NCI-H187 treated with DMSO at 0.1 percent for 48 hours (cell line): ENCODE data around the gene NAGLU.
"Not testable (repeated sequence)": the region's sequence is repeated elsewhere in the genome, so short reads cannot be mapped to it uniquely, and the experiment has no call there.

Source experiments
- DNase-seq: peaks from one replicate; lab custom pipeline; 2025; lab: John Stamatoyannopoulos, UW

The NAGLU gene

GRCh38 chr17:42521666-42522262 lies 14.3 kb upstream of the NAGLU start:
- DNase-seq = no peak

DNA sequence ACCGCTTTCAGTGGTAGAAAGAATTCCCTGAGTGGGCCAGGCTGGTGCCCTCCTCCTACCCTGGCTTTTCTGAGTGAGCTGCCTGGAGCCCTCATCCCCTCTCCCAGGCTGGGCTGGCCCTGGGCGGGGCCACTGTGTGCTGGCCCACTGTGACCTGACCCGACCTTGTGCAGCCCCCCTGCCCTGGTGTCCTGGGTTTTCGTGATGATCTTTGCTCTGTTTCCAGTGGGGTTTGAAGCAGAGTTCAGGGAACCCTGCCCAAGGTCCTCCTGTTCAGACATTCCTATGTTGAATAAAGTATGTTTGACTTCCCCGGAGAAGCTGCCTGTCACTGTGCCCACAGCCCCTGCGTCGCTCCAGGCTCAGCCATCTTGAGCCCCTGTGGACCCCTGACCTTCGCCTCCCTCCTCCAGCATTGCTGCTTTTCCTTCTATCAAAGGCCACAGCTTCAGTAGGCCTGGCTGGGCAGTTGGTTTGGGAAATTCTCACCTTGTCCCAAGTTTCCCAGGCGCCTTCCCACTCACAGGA lies 13.7 kb upstream of the NAGLU start:
- DNase-seq = no peak

DNA sequence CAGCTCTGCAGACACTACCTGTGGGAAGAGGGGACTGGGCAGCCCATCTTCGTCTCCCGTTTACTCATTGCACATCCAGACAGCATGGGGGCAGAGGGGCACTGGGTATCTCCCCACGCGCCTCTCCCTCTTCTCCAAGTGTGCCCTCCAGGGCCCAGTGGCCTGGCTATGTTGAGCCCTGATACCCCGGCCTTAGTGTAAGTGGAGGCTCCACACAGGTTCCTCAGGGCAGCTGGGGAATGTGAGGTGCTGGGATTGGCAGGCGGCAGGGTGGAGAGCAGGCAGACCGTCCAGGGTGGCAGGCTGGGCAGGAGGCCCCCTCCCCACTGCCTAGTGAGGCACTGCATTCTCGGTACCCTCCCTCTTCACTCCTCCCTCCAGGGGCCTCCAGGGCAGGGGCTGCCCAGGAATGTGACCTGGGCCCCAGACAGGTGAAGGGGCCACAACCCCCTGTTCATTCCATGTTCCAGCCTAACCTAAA lies 13.2 kb upstream of the NAGLU start:
- no peak for DNase-seq

DNA sequence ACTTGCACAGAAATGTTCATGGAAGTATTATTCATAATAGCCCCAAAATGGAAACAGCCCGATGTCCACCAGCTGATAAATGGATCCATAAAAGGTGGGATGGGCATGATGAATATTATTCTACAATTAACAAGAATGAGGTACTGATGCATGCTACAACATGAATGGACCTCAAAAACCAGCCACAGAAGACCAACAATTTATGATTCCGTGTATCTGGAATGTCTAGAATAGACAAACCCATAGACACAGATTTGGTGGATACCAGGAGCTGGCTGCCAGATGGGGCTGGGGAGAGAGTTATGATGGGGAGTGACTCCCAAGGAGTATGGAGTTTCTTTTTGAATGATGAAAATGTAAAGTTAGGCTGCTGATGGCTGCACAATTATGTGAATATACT lies 10.8 kb upstream of the NAGLU start:
- DNase-seq = no peak

DNA sequence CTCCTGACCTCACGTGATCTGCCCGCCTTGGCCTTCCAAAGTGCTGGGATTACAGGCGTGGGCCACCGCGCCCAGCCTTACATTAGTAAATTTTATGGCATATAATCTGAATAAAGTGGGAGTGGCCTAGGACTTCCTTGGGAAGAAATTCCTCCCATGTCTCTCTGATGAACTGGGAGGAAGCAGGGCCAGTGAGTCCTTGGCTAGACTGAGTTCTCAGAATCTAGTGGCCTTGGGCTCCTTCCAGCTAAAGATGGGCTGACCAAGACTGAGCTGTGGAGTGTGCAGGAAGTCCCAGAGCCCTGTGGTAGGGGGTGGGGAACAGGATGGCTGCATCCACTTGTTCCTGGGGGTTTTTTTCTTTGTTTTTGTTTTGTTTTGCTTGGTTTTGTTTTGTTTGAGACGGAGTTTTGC lies 10.0 kb upstream of the NAGLU start:
- no peak for DNase-seq

DNA sequence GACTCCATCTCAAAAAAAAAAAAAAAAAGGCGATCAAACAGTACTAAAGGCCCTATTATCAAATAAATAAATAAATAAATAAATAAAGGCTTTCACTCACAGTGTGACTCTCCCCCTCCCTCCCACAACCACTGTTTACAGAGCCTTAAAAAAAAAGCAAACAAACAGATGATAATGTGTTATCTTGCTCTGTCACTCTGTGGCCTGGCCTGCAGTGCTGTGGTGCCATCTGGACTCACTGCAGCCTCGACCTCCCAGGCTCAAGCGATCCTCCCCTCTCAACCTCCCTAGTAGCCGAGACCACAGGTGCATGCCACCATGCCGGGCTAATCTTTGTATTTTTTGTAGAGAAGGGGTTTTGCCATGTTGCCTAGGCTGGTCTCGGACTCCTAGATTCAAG lies 8.1 kb upstream of the NAGLU start:
- DNase-seq = no peak

GRCh38 chr17:42529061-42529460 lies 7.0 kb upstream of the NAGLU start:
- no peak for DNase-seq

- DNase-seq = no peak
These were observed 5.0 kb upstream of the NAGLU start for GRCh38 chr17:42530952-42531454.

DNA sequence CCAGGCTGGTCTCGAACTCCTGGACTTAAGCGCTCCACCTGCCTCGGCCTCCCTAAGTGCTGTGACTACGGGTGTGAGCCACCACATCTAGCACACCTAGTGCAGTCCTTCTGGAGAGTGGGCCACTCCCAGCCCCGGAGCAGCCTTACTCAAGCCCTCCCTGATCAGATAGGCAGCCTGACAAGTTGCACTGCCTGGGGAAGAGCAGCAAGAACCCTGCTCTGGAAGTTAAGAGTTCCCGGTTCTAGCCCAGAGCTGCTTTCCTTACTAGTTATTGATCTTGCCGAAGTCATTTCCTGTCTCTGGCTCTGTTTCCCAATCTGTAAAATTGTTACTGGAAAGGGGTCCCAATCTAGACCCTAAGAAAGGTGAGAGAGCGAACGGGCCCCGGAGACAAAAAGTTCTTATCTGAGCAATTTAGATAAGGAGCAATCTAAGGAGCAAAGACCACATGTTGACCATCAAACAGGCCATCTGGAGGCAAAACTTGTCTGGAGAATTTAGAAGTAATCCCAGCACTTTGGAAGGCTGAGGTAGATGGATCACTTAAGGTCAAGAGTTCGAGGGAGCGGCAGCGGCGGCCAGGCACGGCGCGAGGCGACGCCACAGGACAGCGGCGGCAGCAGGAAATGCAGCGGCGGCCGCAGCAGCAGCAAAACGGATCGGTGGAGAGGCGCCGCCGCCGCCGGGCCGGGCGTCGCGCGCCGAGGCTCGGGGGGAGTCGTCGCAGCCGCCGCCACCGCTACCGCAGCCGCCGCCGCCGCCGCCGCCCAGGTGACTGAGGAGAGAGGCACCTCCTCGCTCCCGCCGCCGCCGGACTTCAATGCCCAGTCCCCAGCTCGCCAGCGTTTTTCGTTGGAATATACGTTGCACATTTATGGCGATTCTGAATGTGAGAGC lies 4.3 kb upstream of the NAGLU start:
- no peak for DNase-seq

DNA sequence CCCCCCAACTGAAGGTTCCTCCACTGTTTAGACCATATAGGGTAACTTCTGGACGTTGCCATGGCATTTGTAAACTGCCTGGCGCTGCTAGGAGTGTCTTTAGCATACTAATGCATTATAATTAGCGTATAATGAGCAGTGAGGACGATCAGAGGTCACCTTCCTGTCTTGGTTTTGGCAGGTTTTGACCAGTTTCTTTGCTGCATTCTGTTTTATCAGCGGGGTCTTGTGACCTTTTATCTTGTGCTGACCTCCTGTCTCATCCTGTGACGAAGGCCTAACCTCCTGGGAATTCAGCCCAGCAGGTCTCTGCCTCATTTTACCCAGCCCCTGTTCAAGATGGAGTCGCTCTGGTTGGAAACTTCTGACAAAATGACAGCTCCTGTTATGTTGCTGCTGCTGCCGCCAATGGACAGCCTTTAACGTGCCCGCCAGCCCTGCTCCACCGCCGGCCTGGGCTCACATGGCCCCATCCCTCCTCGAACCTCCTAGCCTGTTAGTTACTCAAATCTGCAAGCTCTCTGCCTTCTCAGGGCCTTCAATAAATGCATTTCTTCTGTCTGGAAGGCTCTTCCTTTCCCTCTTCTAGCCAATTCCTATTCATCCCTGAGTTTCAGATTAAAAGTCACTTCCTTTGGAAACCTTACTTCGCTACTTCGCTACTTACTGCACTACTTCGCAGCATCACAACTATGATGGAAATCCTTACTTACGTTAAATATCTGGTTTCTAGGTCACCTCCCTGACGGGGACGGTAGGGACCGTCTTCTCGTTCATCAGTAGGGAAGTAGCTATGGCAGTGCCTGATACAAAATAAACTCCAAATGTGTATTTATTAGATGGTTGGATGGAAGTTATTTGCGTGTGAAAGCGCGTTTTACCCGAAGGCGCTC lies 640 bp upstream of the NAGLU start:
- DNase-seq = no peak

GRCh38 chr17:42536372-42537155 lies 523 bp downstream of the NAGLU start:
- no peak for DNase-seq

- DNase-seq = no peak
These were observed 1.2 kb downstream of the NAGLU start for GRCh38 chr17:42537156-42537805.

- DNase-seq = no peak
These were observed 1.9 kb downstream of the NAGLU start for GRCh38 chr17:42537826-42538451.

DNA sequence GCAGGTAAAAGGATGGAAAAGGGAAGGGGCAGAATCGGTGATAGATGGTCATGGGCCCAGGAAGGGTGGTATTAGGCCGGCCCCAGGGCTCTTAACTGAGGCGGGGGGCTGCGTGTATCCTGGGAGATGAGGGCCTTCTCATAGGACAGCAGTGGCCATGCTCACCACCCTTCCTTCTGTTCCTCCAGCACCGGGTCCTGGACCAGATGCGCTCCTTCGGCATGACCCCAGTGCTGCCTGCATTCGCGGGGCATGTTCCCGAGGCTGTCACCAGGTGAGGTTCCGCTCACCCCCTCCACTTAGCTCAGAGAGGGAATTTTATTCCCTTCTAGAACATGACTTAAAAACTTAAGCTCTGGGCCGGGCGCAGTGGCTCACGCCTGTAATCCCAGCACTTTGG lies 2.4 kb downstream of the NAGLU start:
- DNase-seq = no peak

GRCh38 chr17:42540558-42540957 lies 4.5 kb downstream of the NAGLU start:
- not testable (repeated sequence) for DNase-seq

DNA sequence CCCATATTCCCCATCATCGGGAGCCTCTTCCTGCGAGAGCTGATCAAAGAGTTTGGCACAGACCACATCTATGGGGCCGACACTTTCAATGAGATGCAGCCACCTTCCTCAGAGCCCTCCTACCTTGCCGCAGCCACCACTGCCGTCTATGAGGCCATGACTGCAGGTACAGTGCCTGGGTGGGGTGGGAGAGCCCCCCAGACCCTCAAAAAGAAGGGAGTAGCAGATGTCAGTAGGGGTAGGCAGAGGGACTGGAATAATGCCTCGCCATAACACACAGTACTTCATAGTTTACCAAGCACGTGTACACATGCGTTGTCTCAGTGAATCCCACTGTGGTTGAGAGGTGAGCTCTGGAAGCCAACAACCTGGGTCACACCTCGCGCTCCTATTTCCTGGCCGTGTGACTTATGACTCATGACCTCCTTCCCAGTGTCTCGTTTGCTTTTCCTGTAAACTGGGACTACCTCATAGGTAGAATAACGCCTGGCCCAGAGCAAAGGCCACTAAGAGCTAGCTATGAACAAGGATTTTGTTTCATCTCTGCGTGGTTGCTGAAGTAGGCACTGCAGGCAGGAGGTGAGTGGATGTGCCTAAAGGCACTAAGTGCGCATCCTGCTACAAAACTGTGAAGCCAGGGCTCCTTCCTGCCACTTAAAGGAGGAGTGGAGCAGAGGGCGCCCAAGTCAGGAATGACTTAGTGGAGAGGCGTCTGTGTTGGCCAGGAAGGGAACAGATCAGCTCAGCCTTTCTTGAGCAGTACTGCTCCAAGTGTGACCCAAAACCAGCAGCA lies 5.2 kb downstream of the NAGLU start:
- no peak for DNase-seq

GRCh38 chr17:42543190-42544079 lies 7.4 kb downstream of the NAGLU start:
- DNase-seq = no peak

GRCh38 chr17:42544874-42545283 lies 8.8 kb downstream of the NAGLU start:
- no peak for DNase-seq
